A673 (cell line): Measurements from ENCODE around the gene OR2D2. TPM values are rescaled to one million over a fixed set of nuclear protein-coding genes. Genes with fewer than 3 reads are reported as not detected.

Experiments used
- BruUV-seq: library from RNA; stranded (reverse); fragments of 400-500 nt; replicated peaks from 2 replicates; lab custom pipeline; 2021; lab: Mats Ljungman, UMichigan
- CTCF ChIA-PET: fragments of 300-600 bp; sonication (Branson Sonifier 250); formaldehyde crosslinking; loops from one replicate; lab custom pipeline; 2022; ENCODE audit warnings: antibody characterized with exemption; lab: Charles Lee
- POLR2A ChIA-PET: fragments of 300-600 bp; sonication (Branson Sonifier 250); formaldehyde crosslinking; loops from one replicate; lab custom pipeline; 2022; ENCODE audit warnings: antibody characterized with exemption; ENCODE audit not compliant: low non-redundant PET; lab: Charles Lee
- DNase-seq: peaks from one replicate; pipeline ENCODE4 v3.0.0-alpha.2; 2015; ENCODE audit warnings: low spot score
- H3K27ac ChIP-seq: fragments of 200-600 bp; sonication (generic); 2 replicates; pipeline ENCODE4 v1.5.1; 2016; ENCODE audit warnings: mixed run types, low read depth, mild to moderate bottlenecking, mixed read lengths, antibody characterized with exemption, low read length; ENCODE audit not compliant: poor library complexity, severe bottlenecking
- H3K27me3 ChIP-seq: fragments of 200-600 bp; sonication (generic); replicated peaks from 2 replicates; pipeline ENCODE4 v1.6.1; 2017; ENCODE audit warnings: mixed run types, low read depth, mild to moderate bottlenecking, mixed read lengths, antibody characterized with exemption, low read length; ENCODE audit not compliant: insufficient read depth, poor library complexity
- H3K36me3 ChIP-seq: fragments of 200-600 bp; sonication (generic); 2 replicates; pipeline ENCODE4 v1.6.1; 2016; ENCODE audit warnings: mixed run types, mild to moderate bottlenecking, mixed read lengths, antibody characterized with exemption, low read length; ENCODE audit not compliant: insufficient read depth, poor library complexity, severe bottlenecking
- H3K4me1 ChIP-seq: fragments of 200-600 bp; sonication (generic); 2 replicates; pipeline ENCODE4 v1.6.1; 2017; ENCODE audit warnings: mixed run types, mild to moderate bottlenecking, mixed read lengths, antibody characterized with exemption, low read length; ENCODE audit not compliant: insufficient read depth, poor library complexity, severe bottlenecking
- H3K4me3 ChIP-seq: fragments of 200-600 bp; sonication (generic); 2 replicates; pipeline ENCODE4 v1.5.1; 2016; ENCODE audit warnings: low read depth, mixed run types, mild to moderate bottlenecking, mixed read lengths, low read length; ENCODE audit not compliant: poor library complexity, severe bottlenecking
- H3K9me3 ChIP-seq: fragments of 200-600 bp; sonication (generic); 2 replicates; pipeline ENCODE4 v1.6.1; 2016; ENCODE audit warnings: mixed run types, low read depth, mild to moderate bottlenecking, mixed read lengths, antibody characterized with exemption, low read length; ENCODE audit not compliant: poor library complexity, severe bottlenecking
- EZH2 ChIP-seq: fragments of 200-600 bp; sonication (generic); IDR thresholded peaks from 2 replicates; pipeline ENCODE4 v1.6.1; 2017; ENCODE audit warnings: borderline replicate concordance, low read depth, mild to moderate bottlenecking, mixed read lengths, antibody characterized with exemption, low read length; ENCODE audit not compliant: poor library complexity, severe bottlenecking
- intact Hi-C: fragments of 100-400 bp; cut with micrococcal nuclease; formaldehyde crosslinking; loops from one replicate; pipeline ENCODE4 v1.10.0; 2022; ENCODE audit not compliant: unreplicated experiment
- total RNA-seq: library from RNA; stranded (reverse); gene quantifications from 2 replicates; pipeline ENCODE4 v1.2.3, GENCODE V29; 2021
- TF ChIP-seq, protein P1 (sequence below): fragments of 300-800, 200-600 bp; sonication (generic); conservative IDR thresholded peaks from 2 replicates; pipeline ENCODE4 v1.5.1; 2017; ENCODE audit warnings: low read depth, mild to moderate bottlenecking, antibody characterized with exemption, low read length, moderate library complexity, mixed read lengths

Gene OR2D2
- total RNA-seq, 1 experiment from 2014 or later, result not detected

DNA sequence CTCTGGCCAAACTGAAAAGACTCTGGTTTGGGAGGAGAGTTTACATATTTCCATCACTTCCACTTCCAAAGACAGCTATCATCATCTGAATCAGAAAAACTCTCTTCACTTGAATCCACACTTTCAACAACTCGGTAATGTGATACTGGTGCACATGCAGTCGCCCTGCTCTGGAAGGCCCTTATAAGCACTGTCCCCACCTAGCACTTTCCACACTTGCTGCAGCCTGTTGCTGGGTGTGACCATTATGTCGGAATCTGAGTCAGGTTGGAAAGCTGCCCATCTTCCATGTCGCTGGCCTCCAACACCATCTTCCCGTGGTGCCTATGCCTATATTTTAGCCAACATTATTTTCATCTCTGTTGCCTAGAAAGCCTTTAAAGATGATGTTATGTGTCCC is 47.9 kb downstream of the OR2D2 start:
- POLR2A ChIA-PET, result no interaction called here
- Histone ChIP-seq H3K27ac (no peak overlapping the region), H3K36me3 (no peaks in the 10 kb centered on the region), H3K9me3 (no peaks in the 10 kb centered on the region), H3K27me3 (no peaks in the 10 kb centered on the region), H3K4me3 (no peak overlapping the region), H3K4me1 (no peaks in the 10 kb centered on the region)
- no peak for DNase-seq
- CTCF ChIA-PET, result no interaction called here
- no TSS peak for BruUV-seq
- TF ChIP-seq, protein P1, sequence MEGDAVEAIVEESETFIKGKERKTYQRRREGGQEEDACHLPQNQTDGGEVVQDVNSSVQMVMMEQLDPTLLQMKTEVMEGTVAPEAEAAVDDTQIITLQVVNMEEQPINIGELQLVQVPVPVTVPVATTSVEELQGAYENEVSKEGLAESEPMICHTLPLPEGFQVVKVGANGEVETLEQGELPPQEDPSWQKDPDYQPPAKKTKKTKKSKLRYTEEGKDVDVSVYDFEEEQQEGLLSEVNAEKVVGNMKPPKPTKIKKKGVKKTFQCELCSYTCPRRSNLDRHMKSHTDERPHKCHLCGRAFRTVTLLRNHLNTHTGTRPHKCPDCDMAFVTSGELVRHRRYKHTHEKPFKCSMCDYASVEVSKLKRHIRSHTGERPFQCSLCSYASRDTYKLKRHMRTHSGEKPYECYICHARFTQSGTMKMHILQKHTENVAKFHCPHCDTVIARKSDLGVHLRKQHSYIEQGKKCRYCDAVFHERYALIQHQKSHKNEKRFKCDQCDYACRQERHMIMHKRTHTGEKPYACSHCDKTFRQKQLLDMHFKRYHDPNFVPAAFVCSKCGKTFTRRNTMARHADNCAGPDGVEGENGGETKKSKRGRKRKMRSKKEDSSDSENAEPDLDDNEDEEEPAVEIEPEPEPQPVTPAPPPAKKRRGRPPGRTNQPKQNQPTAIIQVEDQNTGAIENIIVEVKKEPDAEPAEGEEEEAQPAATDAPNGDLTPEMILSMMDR, result no peak
- TF ChIP-seq EZH2, result no peak
- intact Hi-C loops, result no loop called here

DNA sequence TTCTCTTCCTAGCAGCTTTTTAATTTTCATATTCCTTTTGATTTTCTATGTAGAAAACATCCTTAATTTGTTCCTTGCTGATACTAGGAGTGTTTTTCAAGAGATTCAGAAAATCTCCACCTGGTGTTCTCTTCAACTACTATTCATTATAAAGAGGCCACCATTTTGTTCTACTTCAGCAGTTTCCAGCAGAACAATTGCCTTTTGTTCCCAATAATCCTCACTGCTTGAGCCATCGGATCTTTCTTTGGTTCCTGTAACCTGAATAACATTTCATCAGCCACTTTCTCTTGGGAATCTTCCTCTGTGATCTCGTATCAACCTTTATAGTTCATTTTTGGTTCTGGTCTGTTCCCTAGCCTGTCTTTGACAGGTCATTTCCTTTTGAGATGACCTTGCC is 48.6 kb downstream of the OR2D2 start:
- intact Hi-C loops, result no loop called here
- CTCF ChIA-PET, result no interaction called here
- no peak overlapping the region for H3K4me3 ChIP-seq
- H3K36me3 ChIP-seq, result no peaks in the 10 kb centered on the region
- TF ChIP-seq, protein P1, result no peak
- TF ChIP-seq EZH2, result no peak
- POLR2A ChIA-PET, result no interaction called here
- H3K9me3 ChIP-seq, result no peaks in the 10 kb centered on the region
- H3K27ac ChIP-seq, result no peak overlapping the region
- H3K4me1 ChIP-seq, result no peaks in the 10 kb centered on the region
- no peaks in the 10 kb centered on the region for H3K27me3 ChIP-seq
- DNase-seq, result no peak
- BruUV-seq, result no TSS peak

DNA sequence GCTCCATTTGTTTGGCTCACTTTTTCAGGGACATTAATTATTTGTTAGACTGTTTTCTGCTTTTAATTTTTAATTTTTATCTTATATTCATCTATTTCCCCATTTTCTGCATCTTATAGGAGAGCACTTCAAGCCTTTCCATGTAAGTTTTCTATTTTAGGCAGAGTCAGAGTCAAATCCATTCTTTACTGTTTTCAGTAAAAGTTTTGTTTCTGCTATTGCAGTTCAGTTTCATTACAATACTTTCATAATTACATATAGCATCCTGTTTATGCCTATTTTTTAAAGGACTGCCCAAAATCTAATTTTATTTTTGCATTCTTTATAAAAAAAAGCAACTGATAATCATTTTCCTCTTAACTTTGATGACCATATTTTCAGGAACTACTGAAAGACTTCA is 50.6 kb downstream of the OR2D2 start:
- POLR2A ChIA-PET, result no interaction called here
- H3K27me3 ChIP-seq, result no peaks in the 10 kb centered on the region
- CTCF ChIA-PET, result no interaction called here
- BruUV-seq, result no TSS peak
- intact Hi-C loops, result no loop called here
- H3K36me3 ChIP-seq, result no peaks in the 10 kb centered on the region
- H3K4me3 ChIP-seq, result no peak overlapping the region
- no peaks in the 10 kb centered on the region for H3K9me3 ChIP-seq
- no peak for TF ChIP-seq EZH2
- no peak for DNase-seq
- H3K4me1 ChIP-seq, result no peaks in the 10 kb centered on the region
- H3K27ac ChIP-seq, result no peak overlapping the region

Other genes starting within 250 kb of the OR2D2 start
- gene DCHS1, start 236.7 kb downstream of the OR2D2 start, total RNA-seq, result 17.6 and 20.1 TPM in 2 replicates
- gene MRPL17, start 209.2 kb downstream of the OR2D2 start, total RNA-seq, result 82.5 and 98.5 TPM in 2 replicates
- not detected in 2 replicates for gene OR2AG2, start 120.5 kb downstream of the OR2D2 start, total RNA-seq
- not detected in 2 replicates for gene OR2AG1, start 109.5 kb downstream of the OR2D2 start, total RNA-seq
- gene OR6A2, start 92.8 kb downstream of the OR2D2 start, total RNA-seq, result not detected in 2 replicates
- not detected in 2 replicates for gene OR10A5, start 46.8 kb downstream of the OR2D2 start, total RNA-seq
- not detected in 2 replicates for gene OR10A2, start 29.4 kb downstream of the OR2D2 start, total RNA-seq
- gene OR10A4, start 15.9 kb downstream of the OR2D2 start, total RNA-seq, result not detected in 2 replicates
- gene OR2D3, start 28.5 kb upstream of the OR2D2 start, total RNA-seq, result not detected in 2 replicates
- gene ZNF215, start 33.9 kb upstream of the OR2D2 start, total RNA-seq, result 0.26 and 0.37 TPM in 2 replicates
- 0.11 and 0.17 TPM in 2 replicates for gene ZNF214, start 127.8 kb upstream of the OR2D2 start, total RNA-seq
- gene NLRP14, start 128.0 kb upstream of the OR2D2 start, total RNA-seq, result not detected in 2 replicates
- gene RBMXL2, start 196.5 kb upstream of the OR2D2 start, total RNA-seq, result not detected in 2 replicates